Measurements from ENCODE around the gene BDP1. TPM values are rescaled to one million over a fixed set of nuclear protein-coding genes. Genes with fewer than 3 reads are reported as not detected.
"Not testable (repeated sequence)": the region's sequence is repeated elsewhere in the genome, so short reads cannot be mapped to it uniquely, and the experiment has no call there.

Gene BDP1
- total and polyA plus RNA-seq, 2 donors, result 11.3 to 77.4 TPM

GRCh38 chr5:71445523-71446152, 9.8 kb upstream of the BDP1 start:
- not testable (repeated sequence) for H3K4me1 ChIP-seq (ENCODE audit: insufficient read depth); H3K27ac ChIP-seq (ENCODE audit: low read depth); DNase-seq (ENCODE audit: extremely low spot score); H3K4me3 ChIP-seq (ENCODE audit: low read depth, low read length); H3K36me3 ChIP-seq (ENCODE audit: insufficient read depth)
- 4% methylated on average over 18 of the region's 20 CpGs for WGBS

- H3K4me3 ChIP-seq (ENCODE audit: low read depth, low read length); H3K36me3 ChIP-seq (ENCODE audit: insufficient read depth); H3K27ac ChIP-seq (ENCODE audit: low read depth); DNase-seq (ENCODE audit: extremely low spot score); H3K4me1 ChIP-seq (ENCODE audit: insufficient read depth): not testable (repeated sequence)
- WGBS, result 51% methylated on average over 12 of the region's 13 CpGs
These were observed 8.8 kb upstream of the BDP1 start for GRCh38 chr5:71446540-71447216.

- not testable (repeated sequence) for DNase-seq (ENCODE audit: extremely low spot score); H3K36me3 ChIP-seq (ENCODE audit: insufficient read depth); H3K4me1 ChIP-seq (ENCODE audit: insufficient read depth); H3K27ac ChIP-seq (ENCODE audit: low read depth); H3K4me3 ChIP-seq (ENCODE audit: low read depth, low read length)
- 2% methylated on average over 5 of the region's 6 CpGs for WGBS
These were observed 8.1 kb upstream of the BDP1 start for GRCh38 chr5:71447218-71447808.

- Histone ChIP-seq H3K36me3 (ENCODE audit: insufficient read depth) (no peaks in the 10 kb centered on the region), H3K27ac (ENCODE audit: low read depth) (no peak overlapping the region), H3K4me1 (ENCODE audit: insufficient read depth) (no peaks in the 10 kb centered on the region), H3K4me3 (ENCODE audit: low read depth, low read length) (no peak overlapping the region)
- DNase-seq (ENCODE audit: extremely low spot score), result no peak
- 41% methylated on average over 2 of the region's 2 CpGs for WGBS
These were observed 2.6 kb upstream of the BDP1 start for GRCh38 chr5:71452876-71453275.

GRCh38 chr5:71454913-71455312, 538 bp upstream of the BDP1 start:
- no peak for DNase-seq (ENCODE audit: extremely low spot score)
- H3K27ac ChIP-seq (ENCODE audit: low read depth), result no peak overlapping the region
- WGBS, result 61% methylated on average over 19 of the region's 19 CpGs
- no peaks in the 10 kb centered on the region for H3K36me3 ChIP-seq (ENCODE audit: insufficient read depth)
- H3K4me3 ChIP-seq (ENCODE audit: low read depth, low read length), result peak overlapping the region; percentile 85
- H3K4me1 ChIP-seq (ENCODE audit: insufficient read depth), result no peaks in the 10 kb centered on the region

- no peak overlapping the region for H3K27ac ChIP-seq (ENCODE audit: low read depth)
- DNase-seq (ENCODE audit: extremely low spot score), result no peak
- WGBS, result 3% methylated on average over 4 of the region's 4 CpGs
- no peaks in the 10 kb centered on the region for H3K4me1 ChIP-seq (ENCODE audit: insufficient read depth)
- H3K36me3 ChIP-seq (ENCODE audit: insufficient read depth), result no peaks in the 10 kb centered on the region
- peak overlapping the region; percentile 85 for H3K4me3 ChIP-seq (ENCODE audit: low read depth, low read length)
These were observed 902 bp downstream of the BDP1 start for GRCh38 chr5:71456362-71456743.

GRCh38 chr5:71457106-71457505, 1.7 kb downstream of the BDP1 start:
- H3K4me3 ChIP-seq (ENCODE audit: low read depth, low read length), result no peak overlapping the region
- 91% methylated on average over 8 of the region's 8 CpGs for WGBS
- no peak overlapping the region for H3K27ac ChIP-seq (ENCODE audit: low read depth)

GRCh38 chr5:71460693-71461092, 5.2 kb downstream of the BDP1 start:
- H3K36me3 ChIP-seq (ENCODE audit: insufficient read depth), result peaks cover 5% of the 10 kb centered on the region
- no peaks in the 10 kb centered on the region for H3K4me1 ChIP-seq (ENCODE audit: insufficient read depth)
- no peak overlapping the region for H3K27ac ChIP-seq (ENCODE audit: low read depth)
- no peak for DNase-seq (ENCODE audit: extremely low spot score)
- no peak overlapping the region for H3K4me3 ChIP-seq (ENCODE audit: low read depth, low read length)
- WGBS, result 100% methylated on average over 1 of the region's 1 CpG

More at GRCh38 chr5:71457106-71457505, 1.7 kb downstream of the BDP1 start:
- Histone ChIP-seq H3K4me1 (ENCODE audit: insufficient read depth) (no peaks in the 10 kb centered on the region), H3K36me3 (ENCODE audit: insufficient read depth) (no peaks in the 10 kb centered on the region)
- DNase-seq (ENCODE audit: extremely low spot score), result no peak

GRCh38 chr5:71461360-71461759, 5.9 kb downstream of the BDP1 start:
- no peaks in the 10 kb centered on the region for H3K4me1 ChIP-seq (ENCODE audit: insufficient read depth)
- H3K4me3 ChIP-seq (ENCODE audit: low read depth, low read length), result no peak overlapping the region
- WGBS, result 92% methylated on average over 3 of the region's 3 CpGs
- DNase-seq (ENCODE audit: extremely low spot score), result no peak
- H3K27ac ChIP-seq (ENCODE audit: low read depth), result no peak overlapping the region
- peaks cover 5% of the 10 kb centered on the region for H3K36me3 ChIP-seq (ENCODE audit: insufficient read depth)

GRCh38 chr5:71471193-71471592, 15.7 kb downstream of the BDP1 start:
- Histone ChIP-seq H3K27ac (ENCODE audit: low read depth) (no peak overlapping the region), H3K36me3 (ENCODE audit: insufficient read depth) (peaks cover 3% of the 10 kb centered on the region), H3K4me1 (ENCODE audit: insufficient read depth) (no peaks in the 10 kb centered on the region), H3K4me3 (ENCODE audit: low read depth, low read length) (no peak overlapping the region)
- DNase-seq (ENCODE audit: extremely low spot score), result no peak
- 83% methylated on average over 9 of the region's 9 CpGs for WGBS

GRCh38 chr5:71475788-71476384, 20.4 kb downstream of the BDP1 start:
- DNase-seq (ENCODE audit: extremely low spot score), result no peak
- H3K36me3 ChIP-seq (ENCODE audit: insufficient read depth), result peaks cover 3% of the 10 kb centered on the region
- WGBS, result 70% methylated on average over 3 of the region's 3 CpGs

GRCh38 chr5:71481441-71481840, 26.0 kb downstream of the BDP1 start:
- Histone ChIP-seq H3K27ac (ENCODE audit: low read depth) (no peak overlapping the region), H3K36me3 (ENCODE audit: insufficient read depth) (no peaks in the 10 kb centered on the region), H3K4me3 (ENCODE audit: low read depth, low read length) (no peak overlapping the region), H3K4me1 (ENCODE audit: insufficient read depth) (no peaks in the 10 kb centered on the region)
- no peak for DNase-seq (ENCODE audit: extremely low spot score)

More at GRCh38 chr5:71475788-71476384, 20.4 kb downstream of the BDP1 start:
- Histone ChIP-seq H3K27ac (ENCODE audit: low read depth) (no peak overlapping the region), H3K4me1 (ENCODE audit: insufficient read depth) (no peaks in the 10 kb centered on the region), H3K4me3 (ENCODE audit: low read depth, low read length) (no peak overlapping the region)

GRCh38 chr5:71482132-71482531, 26.7 kb downstream of the BDP1 start:
- Histone ChIP-seq H3K36me3 (ENCODE audit: insufficient read depth) (peaks cover 1% of the 10 kb centered on the region), H3K27ac (ENCODE audit: low read depth) (no peak overlapping the region), H3K4me1 (ENCODE audit: insufficient read depth) (no peaks in the 10 kb centered on the region), H3K4me3 (ENCODE audit: low read depth, low read length) (no peak overlapping the region)
- no peak for DNase-seq (ENCODE audit: extremely low spot score)
- 57% methylated on average over 2 of the region's 2 CpGs for WGBS

GRCh38 chr5:71483355-71483754, 27.9 kb downstream of the BDP1 start:
- DNase-seq (ENCODE audit: extremely low spot score), result no peak
- Histone ChIP-seq H3K36me3 (ENCODE audit: insufficient read depth) (peaks cover 6% of the 10 kb centered on the region), H3K4me1 (ENCODE audit: insufficient read depth) (no peaks in the 10 kb centered on the region), H3K27ac (ENCODE audit: low read depth) (no peak overlapping the region), H3K4me3 (ENCODE audit: low read depth, low read length) (no peak overlapping the region)
- WGBS, result 90% methylated on average over 2 of the region's 2 CpGs
